AG04450 (cell line): ENCODE data around the gene GCKR. TPM values are rescaled to one million over a fixed set of nuclear protein-coding genes. Genes with fewer than 3 reads are reported as not detected.
"Not testable (repeated sequence)": the region's sequence is repeated elsewhere in the genome, so short reads cannot be mapped to it uniquely, and the experiment has no call there.

Source experiments
- CTCF ChIA-PET: fragments of 300-600, 350-600 bp; formaldehyde crosslinking; extraction: SDS; loops from one replicate; lab custom pipeline; 2022; ENCODE audit warnings: antibody characterized with exemption, inconsistent platforms; lab: Charles Lee
- POLR2A ChIA-PET: fragments of 350-600 bp; formaldehyde crosslinking; extraction: SDS; loops from one replicate; lab custom pipeline; 2021; ENCODE audit warnings: antibody characterized with exemption, inconsistent platforms; lab: Yijun Ruan, JAX
- DNase-seq: peaks from one replicate; pipeline ENCODE4 v3.0.0-alpha.2; 2011; ENCODE audit warnings: low read depth, low spot score
- H3K27ac ChIP-seq: one replicate; pipeline ENCODE4 v1.5.1; 2012; ENCODE audit warnings: low read depth, low read length, control low read depth
- H3K27me3 ChIP-seq: one replicate; pipeline ENCODE4 v1.6.0; 2012; ENCODE audit warnings: low read length; ENCODE audit not compliant: control insufficient read depth, insufficient read depth
- H3K4me3 ChIP-seq: 2 replicates; pipeline ENCODE4 v1.5.1; 2011; ENCODE audit warnings: mild to moderate bottlenecking, low read depth, low read length, control low read depth
- H3K9me3 ChIP-seq: 2 replicates; pipeline ENCODE4 v1.5.1; 2012; ENCODE audit warnings: low read length; ENCODE audit not compliant: control insufficient read depth, insufficient read depth
- polyA plus RNA-seq: library from polyadenylated mRNA; depleted of rRNA; stranded (reverse); fragments of >200 nt; gene quantifications from 2 replicates; pipeline ENCODE4 v1.2.3, GENCODE V29; 2011
- TF ChIP-seq, protein P1 (sequence below): IDR thresholded peaks from 2 replicates; pipeline ENCODE4 v1.5.1; 2011; ENCODE audit warnings: low read depth, low read length, control low read depth, inconsistent platforms

GCKR gene
- polyA plus RNA-seq, 1 experiment = 0.36 TPM

DNA sequence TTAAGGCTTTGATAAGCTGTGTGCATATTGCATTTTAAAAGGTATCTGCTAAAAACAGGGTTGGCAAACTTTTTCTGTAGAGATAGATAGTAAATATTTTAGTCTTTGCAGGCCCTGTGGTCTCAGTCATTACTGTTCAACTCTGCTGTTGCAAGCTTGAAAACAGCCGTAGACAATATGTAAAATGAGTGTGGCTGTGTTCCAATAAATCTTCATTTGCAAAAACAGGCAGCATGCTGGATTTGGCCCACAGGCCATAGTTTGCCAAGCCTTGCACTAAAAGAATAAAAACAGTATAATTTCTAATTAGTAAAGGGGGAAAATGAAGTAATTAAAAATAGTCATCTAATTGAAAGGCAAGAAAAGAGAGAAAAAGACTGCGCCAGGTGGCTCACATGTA, 35.3 kb downstream of the GCKR start:
- no peaks in the 10 kb centered on the region for H3K9me3 ChIP-seq
- DNase-seq = no peak
- H3K27ac ChIP-seq = no peak overlapping the region
- POLR2A ChIA-PET = interaction anchor here (0.7 kb wide), 1 partner anchor 71 kb away, joined by 7 read pairs; no protein-coding TSS in a partner anchor
- TF ChIP-seq, protein P1, sequence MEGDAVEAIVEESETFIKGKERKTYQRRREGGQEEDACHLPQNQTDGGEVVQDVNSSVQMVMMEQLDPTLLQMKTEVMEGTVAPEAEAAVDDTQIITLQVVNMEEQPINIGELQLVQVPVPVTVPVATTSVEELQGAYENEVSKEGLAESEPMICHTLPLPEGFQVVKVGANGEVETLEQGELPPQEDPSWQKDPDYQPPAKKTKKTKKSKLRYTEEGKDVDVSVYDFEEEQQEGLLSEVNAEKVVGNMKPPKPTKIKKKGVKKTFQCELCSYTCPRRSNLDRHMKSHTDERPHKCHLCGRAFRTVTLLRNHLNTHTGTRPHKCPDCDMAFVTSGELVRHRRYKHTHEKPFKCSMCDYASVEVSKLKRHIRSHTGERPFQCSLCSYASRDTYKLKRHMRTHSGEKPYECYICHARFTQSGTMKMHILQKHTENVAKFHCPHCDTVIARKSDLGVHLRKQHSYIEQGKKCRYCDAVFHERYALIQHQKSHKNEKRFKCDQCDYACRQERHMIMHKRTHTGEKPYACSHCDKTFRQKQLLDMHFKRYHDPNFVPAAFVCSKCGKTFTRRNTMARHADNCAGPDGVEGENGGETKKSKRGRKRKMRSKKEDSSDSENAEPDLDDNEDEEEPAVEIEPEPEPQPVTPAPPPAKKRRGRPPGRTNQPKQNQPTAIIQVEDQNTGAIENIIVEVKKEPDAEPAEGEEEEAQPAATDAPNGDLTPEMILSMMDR = no peak
- peaks cover under 1% of the 10 kb centered on the region for H3K27me3 ChIP-seq
- CTCF ChIA-PET = no interaction called here
- H3K4me3 ChIP-seq = no peak overlapping the region

DNA sequence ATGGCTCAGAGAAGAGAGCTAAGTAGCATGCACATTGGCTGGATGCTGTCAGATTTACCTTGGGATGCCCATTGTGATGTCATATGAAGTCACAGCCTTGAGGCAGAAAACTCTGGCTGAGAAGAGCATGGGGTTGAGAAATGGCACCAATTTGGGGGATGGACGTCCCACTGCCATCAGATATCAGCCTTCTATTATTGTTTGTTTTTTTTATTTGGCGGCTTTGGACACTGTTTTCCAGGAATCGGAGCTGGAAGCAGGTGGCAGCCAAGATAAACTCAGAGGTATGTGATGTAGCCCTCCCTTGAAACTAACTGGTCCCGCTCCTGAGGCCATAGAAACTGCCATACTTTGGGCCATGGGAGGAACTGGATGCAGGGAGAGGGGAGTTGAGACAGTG, 40.6 kb downstream of the GCKR start:
- TF ChIP-seq, protein P1 = no peak
- no peak for DNase-seq
- H3K27me3 ChIP-seq = peaks cover 9% of the 10 kb centered on the region
- ChIA-PET POLR2A (no interaction called here), CTCF (no interaction called here)
- no peak overlapping the region for H3K4me3 ChIP-seq
- H3K9me3 ChIP-seq = no peaks in the 10 kb centered on the region
- no peak overlapping the region for H3K27ac ChIP-seq

DNA sequence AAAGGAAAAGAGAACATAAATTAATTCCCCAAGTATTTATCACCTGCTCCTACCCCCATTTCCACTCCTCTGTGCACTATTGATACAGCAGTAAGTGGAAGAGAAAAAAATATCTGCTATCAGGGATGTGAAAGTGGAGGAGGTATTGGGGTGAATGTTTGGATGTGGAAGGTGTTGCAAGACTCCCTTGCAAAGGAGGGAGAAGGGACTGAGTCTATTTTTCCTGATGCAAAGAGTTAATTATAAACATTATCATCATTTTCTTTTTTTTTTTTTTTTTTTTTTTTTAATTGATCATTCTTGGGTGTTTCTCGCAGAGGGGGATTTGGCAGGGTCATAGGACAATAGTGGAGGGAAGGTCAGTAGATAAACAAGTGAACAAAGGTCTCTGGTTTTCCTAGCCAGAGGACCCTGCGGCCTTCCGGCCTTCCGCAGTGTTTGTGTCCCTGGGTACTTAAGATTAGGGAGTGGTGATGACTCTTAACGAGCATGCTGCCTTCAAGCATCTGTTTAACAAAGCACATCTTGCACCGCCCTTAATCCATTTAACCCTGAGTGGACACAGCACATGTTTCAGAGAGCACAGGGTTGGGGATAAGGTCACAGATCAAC, 42.3 kb downstream of the GCKR start:
- DNase-seq, H3K27me3 ChIP-seq, POLR2A ChIA-PET, H3K4me3 ChIP-seq, H3K27ac ChIP-seq, CTCF ChIA-PET, H3K9me3 ChIP-seq: not testable (repeated sequence)

DNA sequence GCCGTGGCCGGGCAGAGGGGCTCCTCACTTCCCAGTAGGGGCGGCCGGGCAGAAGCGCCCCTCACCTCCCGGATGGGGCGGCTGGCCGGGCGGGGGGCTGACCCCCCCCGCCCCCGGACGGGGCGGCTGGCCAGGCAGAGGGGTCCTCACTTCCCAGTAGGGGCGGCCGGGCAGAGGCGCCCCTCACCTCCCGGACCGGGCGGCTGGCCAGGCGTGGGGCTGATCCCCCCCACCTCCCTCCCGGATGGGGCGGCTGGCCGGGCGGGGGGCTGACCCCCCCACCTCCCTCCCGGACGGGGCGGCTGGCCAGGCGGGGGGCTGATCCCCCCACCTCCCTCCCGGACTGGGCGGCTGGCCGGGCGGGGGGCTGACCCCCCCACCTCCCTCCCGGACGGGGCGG, 43.0 kb downstream of the GCKR start:
- DNase-seq, CTCF ChIA-PET, H3K9me3 ChIP-seq, H3K4me3 ChIP-seq, H3K27ac ChIP-seq, H3K27me3 ChIP-seq, POLR2A ChIA-PET: not testable (repeated sequence)

DNA sequence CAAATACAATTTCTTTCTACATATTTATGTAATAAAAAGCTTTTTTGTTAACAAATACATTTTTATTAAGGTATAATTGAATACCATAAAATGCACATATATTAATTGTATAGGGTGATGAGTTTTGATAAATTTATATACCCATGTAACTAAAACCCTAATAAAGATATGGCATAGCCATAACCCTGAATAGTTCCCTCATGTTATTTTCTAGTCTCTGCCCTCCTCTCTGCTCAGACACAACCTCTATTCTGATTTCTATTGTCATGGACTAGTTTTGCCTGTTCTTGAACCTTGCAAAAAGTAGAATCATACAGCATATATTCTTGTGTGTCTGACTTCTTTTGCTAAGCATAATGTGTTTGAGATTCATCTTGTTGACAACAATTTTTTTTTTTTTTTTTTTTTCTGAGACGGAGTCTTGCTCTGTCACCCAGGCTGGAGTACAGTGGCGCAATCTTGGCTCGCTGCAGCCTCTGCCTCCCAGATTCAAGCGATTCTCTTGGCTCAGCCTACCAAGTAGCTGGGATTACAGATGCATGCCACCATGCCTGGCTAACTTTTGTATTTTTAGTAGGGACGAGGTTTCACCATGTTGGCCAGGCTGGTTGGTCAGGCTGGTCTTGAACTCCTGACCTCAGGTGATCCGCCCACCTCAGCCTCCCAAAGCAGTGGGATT, 47.6 kb downstream of the GCKR start:
- DNase-seq = no peak
- Histone ChIP-seq H3K27ac (no peak overlapping the region), H3K27me3 (no peaks in the 10 kb centered on the region), H3K9me3 (no peaks in the 10 kb centered on the region), H3K4me3 (no peak overlapping the region)
- POLR2A ChIA-PET = no interaction called here
- TF ChIP-seq, protein P1 = no peak
- CTCF ChIA-PET = no interaction called here

DNA sequence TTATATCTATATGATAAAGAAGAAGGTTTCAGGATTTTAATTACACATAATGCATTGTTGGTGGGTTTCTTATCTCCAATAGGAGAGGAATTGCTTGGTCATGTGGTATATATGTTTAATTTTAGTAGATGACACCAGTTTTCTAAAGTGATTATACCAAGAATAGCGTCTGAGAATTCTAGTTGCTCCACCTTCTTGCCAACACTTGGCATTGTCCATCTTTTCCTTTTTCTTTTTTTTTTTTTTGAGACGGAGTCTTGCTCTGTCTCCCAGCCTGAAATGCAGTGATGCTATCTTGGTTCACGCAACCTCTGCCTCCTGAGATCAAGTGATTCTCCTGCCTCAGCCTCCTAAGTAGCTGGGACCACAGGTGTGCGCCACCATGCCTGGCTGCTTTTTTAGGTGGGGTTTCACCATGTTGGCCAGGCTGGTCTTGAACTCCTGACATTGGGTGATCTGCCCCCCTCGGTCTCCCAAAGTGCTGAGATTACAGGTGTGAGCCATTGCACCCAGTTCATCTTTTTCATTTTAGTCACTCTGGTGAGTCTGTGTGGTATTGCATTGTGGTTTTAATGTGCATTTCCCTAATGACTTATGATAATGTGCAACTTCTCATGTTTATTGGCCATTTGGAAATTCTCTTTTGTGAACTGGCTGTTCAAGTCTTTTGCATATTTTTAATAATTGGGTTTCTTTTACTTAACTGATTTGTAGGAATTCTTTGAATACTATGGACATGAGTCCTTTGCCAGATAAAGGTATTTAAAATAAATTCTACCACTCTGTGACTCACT, 48.9 kb downstream of the GCKR start:
- Histone ChIP-seq H3K4me3 (no peak overlapping the region), H3K27ac (no peak overlapping the region), H3K9me3 (no peaks in the 10 kb centered on the region), H3K27me3 (no peaks in the 10 kb centered on the region)
- no peak for DNase-seq
- ChIA-PET POLR2A (no interaction called here), CTCF (interaction anchor here (0.7 kb wide), 1 partner anchor 314 kb away, joined by 3 read pairs; no protein-coding TSS in a partner anchor)
- TF ChIP-seq, protein P1 = no peak
